RKO (cell line): Measurements from ENCODE around the gene SMURF2.
A peak's percentile ranks its signal among the peaks of the same experiment; 100 is the strongest.
"Not testable (repeated sequence)": the region's sequence is repeated elsewhere in the genome, so short reads cannot be mapped to it uniquely, and the experiment has no call there.

ENCODE experiments used
- DNase-seq: peaks from one replicate; pipeline ENCODE4 v3.0.0-alpha.2; 2016; ENCODE audit warnings: low spot score

The SMURF2 gene

DNA sequence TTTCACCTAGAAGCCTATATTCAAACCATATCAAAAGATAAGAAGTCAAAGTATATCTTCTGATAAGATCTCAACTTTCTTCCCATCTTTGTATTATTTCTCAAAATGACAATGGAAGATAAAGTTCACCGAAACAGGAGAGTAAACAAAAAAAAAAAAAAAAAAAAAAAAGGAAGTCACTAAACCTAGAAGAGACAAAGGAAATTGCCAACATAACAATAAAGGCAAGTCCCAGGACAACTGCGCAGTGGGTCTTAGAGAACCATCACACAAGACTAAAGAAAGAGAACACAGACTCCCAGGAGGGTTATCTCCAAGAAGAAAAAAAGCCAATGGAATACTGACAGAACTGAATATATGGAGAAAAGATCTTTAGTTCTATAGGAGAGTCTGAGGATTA, 65.7 kb downstream of the SMURF2 start:
- DNase-seq: no peak

DNA sequence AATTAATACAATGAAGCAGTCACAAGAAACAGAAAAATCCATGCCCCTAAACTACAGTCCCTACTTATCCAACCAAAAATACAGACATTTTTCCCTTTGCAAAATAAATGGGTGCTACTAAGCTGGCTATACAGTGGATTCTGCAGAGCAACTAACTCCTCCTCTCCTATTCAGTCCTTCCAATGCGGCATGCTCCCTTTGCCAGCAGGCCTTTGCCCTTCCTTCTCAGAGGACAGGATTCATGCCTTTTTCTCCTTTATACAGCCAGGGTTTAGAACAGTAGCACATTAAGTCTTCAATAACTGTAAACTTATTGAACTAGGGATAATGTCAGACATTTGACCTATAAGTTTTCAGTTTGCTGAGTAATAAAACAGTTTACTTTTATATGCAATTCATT, 70.2 kb downstream of the SMURF2 start:
- no peak for DNase-seq

DNA sequence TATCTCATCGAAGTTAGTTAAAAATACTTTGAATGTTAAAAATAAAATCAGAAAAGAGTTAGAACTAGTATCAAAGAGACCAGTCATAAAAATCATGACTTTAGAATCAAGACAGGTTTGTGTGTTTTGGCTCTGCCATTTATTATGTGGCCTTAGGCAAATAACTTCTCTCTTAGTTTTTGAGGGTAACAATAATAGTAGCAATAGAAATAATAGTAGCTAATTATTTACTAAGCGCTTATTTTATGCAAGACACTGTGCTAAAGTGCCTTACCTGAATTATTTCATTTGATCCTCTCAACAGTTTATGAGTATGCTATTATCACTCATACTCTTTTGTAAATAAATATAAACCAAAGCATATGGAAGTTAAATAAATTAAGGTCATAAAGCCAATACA, 77.0 kb downstream of the SMURF2 start:
- no peak for DNase-seq

GRCh38 chr17:64583038-64583437, 79.1 kb downstream of the SMURF2 start:
- no peak for DNase-seq

DNA sequence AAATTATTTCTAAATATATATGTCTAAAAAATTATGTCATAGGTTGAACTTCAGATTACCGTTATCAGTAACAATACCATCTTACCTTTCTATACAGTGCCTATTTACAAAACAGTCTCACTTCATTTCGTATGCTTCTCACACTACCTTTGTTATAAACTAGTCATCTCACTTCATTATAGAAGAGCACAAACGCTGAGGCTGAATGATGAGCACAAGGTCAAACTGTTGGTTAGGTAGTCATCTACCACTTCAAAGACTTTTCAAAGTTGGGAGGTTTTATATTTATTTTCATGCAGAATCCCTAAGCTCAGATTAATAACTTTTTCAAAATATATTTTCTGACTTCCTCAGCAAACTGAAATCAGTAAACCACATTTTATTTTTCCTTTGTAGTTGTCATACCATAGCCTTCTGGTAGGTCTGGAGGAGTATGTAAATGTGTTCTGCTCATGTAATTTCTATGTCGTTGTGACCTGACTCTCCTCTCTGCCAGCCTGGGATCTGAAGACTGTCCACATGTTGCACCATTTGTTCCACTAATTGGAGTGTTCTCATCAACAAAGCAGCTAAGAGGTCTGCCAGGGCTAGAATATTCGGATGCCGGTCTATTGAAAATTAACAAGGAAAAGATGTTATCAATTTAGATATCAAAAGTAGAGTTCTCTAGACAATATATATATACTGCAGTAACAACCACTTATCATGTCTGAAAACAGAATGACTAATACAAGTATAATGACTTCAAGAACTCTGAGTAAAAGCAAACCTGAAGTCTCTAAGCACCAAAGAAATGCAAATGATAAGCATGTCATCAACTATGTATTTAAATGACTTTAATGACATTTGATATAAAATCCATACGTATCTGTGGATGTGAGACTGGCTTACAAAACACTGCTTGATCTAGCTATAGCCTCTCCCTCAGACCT, 81.5 kb downstream of the SMURF2 start:
- no peak for DNase-seq

- no peak for DNase-seq
Observed at GRCh38 chr17:64579917-64580316, 82.2 kb downstream of the SMURF2 start.

DNA sequence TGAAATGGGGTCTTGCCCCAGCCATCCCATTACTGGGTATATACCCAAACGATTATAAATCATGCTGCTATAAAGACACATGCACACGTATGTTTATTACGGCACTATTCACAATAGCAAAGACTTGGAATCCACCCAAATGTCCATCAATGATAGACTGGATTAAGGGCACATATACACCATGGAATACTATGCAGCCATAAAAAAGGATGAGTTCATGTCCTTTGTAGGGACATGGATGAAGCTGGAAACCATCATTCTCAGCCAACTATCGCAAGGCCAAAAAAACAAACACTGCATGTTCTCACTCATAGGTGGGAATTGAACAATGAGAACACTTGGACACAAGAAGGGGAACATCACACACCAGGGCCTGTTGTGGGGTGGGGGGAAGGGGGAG, 85.1 kb downstream of the SMURF2 start:
- not testable (repeated sequence) for DNase-seq

GRCh38 chr17:64575431-64575830, 86.7 kb downstream of the SMURF2 start:
- no peak for DNase-seq

GRCh38 chr17:64574646-64575045, 87.5 kb downstream of the SMURF2 start:
- DNase-seq: no peak

GRCh38 chr17:64573214-64573613, 88.9 kb downstream of the SMURF2 start:
- no peak for DNase-seq

GRCh38 chr17:64572682-64573154, 89.4 kb downstream of the SMURF2 start:
- DNase-seq: peak; percentile 37

DNA sequence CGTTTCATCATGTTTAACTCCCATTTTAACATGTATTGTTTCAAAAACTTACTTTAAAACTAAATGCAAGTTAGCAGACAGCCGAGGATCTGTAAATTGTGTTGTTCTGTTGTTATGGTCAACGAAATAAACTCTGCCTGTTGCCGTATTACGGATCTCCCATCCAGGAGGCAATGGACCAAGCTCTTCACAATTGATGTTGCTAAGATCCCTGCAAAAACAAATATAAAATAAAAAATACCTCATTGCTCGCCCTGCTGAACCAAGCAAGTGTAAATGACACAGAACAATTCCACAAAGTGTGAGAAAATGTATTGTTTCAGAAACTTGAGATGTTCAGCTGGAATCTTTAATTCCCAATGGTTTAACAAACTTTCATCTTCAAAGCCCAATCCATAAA, 90.4 kb downstream of the SMURF2 start:
- no peak for DNase-seq

GRCh38 chr17:64565563-64565962, 96.5 kb downstream of the SMURF2 start:
- no peak for DNase-seq

- no peak for DNase-seq
Observed at GRCh38 chr17:64564098-64564497, 98.0 kb downstream of the SMURF2 start.

DNA sequence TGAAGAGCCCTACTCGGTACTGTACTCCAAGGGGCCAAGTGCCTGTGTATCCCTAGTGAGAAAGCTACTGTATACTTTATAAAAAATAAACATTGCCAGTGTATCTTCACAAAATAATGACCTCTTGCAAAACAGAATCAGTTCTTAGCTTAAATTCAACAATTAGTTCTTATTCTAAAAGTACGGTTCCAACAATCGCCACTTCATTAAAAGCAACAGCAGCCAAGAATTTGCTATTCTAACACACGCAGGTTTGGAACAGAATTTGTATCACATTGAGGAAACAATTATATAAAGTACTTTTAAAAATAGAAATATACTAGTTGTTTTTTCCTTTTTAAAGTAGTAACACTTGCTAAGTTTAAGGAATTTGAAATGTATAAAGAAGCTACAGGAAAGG, 106.8 kb downstream of the SMURF2 start:
- no peak for DNase-seq

DNA sequence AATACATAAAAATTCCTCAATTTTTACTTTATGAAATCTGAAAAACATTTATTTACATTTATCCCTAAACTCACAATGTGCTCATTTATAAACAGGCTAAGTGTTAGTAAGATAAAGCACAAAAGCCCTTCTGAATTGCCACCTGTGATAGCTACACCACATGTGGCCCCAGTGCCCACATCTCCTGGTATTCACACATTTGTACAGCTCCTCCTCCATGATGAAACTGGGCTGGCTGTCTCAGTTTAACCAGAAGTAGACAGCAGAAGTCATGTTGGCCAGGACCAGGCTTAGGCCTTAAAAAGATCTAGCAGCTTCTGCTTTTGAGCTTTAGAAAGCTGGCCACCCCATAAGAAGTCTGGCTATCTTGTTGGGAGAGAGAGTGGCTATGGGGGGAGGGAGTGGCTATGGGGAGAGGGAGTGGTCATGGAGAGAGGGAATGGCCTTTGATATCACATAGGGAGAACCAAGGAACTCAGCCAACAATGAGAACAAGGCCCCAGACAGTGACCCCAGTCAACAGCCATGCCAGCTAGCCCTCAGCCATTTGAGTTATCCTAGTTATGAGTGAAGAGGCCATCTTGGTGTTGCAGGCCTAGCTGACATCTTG, 108.0 kb downstream of the SMURF2 start:
- DNase-seq: no peak

- DNase-seq: no peak
Observed at GRCh38 chr17:64551461-64551860, 110.6 kb downstream of the SMURF2 start.

- no peak for DNase-seq
Observed at GRCh38 chr17:64547319-64547718, 114.8 kb downstream of the SMURF2 start.

DNA sequence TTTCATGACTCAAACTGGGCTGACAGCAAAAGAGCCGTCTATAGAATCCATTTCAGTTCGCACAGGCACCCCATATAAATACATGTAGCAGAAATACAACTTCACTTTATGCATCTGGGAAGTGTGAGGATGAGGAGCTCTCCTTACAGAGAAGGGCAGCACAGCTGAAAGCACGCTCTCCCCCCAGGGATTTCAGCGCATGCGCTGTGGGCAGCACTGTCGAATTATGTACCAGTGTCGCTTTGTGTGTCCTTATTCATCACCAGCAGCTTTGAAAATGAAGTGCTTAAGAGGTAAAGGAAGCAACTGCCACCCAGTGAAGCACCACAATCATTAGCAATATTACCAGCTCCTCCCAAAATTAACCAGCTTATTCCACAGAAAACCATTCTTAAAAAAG, 115.4 kb downstream of the SMURF2 start:
- no peak for DNase-seq

- no peak for DNase-seq
Observed at GRCh38 chr17:64544742-64545141, 117.4 kb downstream of the SMURF2 start.

- peak; percentile 44 for DNase-seq
Observed at GRCh38 chr17:64540118-64540776, 121.9 kb downstream of the SMURF2 start.

DNA sequence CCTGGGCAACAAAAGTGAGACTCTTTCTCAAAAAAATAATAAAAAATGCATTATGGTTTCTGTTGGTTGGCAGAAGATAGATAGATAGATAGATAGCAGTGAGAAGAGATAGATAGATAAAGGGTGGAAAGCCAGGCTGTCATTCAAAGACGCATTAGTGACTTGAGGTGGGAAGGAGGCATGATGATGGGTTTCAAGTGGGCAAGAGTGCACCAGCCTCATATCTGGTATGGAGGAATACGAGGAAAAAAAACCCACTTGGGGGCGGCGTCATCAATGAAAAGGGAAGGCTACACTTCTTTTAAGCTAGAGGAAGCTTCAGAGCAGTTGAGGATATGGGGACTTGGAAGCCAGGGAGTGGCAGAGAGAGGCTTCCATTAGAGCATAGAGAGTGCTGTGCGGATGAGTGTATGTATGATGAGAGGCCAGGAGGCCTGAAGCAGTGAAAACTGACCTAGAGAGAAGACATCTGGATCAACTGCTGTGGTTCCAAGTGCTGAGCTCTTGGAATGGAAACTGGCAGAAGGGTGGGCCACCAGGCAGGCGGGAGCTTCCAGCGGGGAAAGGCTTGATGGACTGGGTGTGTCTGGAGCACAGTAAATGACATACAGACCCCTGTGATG, 123.5 kb downstream of the SMURF2 start:
- DNase-seq: no peak
